Measurements from ENCODE around the gene PRPF38B. TPM values are rescaled to one million over a fixed set of nuclear protein-coding genes. Genes with fewer than 3 reads are reported as not detected.

PRPF38B gene
- total RNA-seq, 4 donors from 2014 or later: 13.8 to 17.1 (median 15.7) TPM

DNA sequence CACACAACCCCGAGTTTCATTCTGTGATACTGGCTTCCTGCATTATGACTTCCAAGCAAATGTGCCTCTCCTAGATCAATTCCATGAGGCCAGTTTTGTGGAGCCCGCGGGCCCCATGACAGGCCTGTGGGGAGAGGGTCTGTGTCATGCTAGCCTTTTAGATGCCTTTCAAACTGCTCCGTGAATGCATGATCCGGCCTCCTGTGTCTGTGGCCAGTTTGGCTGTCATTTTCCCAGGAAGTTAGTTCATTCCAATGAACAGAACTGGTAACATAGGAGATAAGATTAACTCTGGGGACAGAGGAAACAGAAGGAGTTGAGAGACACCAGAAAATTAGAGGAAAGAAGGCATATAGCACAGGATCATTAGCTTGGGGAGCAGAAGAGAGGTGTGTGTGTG lies 23.8 kb downstream of the PRPF38B start:
- Histone ChIP-seq H3K4me3 (no peak overlapping the region), H3K27me3 (peaks cover 0 to 3% (median 0%) of the 10 kb centered on the region in 3 donors), H3K4me1 (no peaks in the 10 kb centered on the region), H3K9me3 (no peaks in the 10 kb centered on the region), H3K27ac (no peak overlapping the region), H3K36me3 (no peaks in the 10 kb centered on the region)
- TF ChIP-seq, protein P1, sequence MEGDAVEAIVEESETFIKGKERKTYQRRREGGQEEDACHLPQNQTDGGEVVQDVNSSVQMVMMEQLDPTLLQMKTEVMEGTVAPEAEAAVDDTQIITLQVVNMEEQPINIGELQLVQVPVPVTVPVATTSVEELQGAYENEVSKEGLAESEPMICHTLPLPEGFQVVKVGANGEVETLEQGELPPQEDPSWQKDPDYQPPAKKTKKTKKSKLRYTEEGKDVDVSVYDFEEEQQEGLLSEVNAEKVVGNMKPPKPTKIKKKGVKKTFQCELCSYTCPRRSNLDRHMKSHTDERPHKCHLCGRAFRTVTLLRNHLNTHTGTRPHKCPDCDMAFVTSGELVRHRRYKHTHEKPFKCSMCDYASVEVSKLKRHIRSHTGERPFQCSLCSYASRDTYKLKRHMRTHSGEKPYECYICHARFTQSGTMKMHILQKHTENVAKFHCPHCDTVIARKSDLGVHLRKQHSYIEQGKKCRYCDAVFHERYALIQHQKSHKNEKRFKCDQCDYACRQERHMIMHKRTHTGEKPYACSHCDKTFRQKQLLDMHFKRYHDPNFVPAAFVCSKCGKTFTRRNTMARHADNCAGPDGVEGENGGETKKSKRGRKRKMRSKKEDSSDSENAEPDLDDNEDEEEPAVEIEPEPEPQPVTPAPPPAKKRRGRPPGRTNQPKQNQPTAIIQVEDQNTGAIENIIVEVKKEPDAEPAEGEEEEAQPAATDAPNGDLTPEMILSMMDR (IDR thresholded peaks at IDR 0.05 in 4 of 5, conservative IDR thresholded peaks at IDR 0.05 in 1 of 5): no peak
- no peak for TF ChIP-seq POLR2A (IDR thresholded peaks at IDR 0.05)
- DNase-seq (no peak), ATAC-seq (no peak)
- in situ Hi-C loops (cut with MboI; ENCODE audit: low sequenced_read_pairs in 4 of 4) (no loop called here), intact Hi-C loops (cut with DNase I; ENCODE audit: low total_unique reads) (no loop called here)

DNA sequence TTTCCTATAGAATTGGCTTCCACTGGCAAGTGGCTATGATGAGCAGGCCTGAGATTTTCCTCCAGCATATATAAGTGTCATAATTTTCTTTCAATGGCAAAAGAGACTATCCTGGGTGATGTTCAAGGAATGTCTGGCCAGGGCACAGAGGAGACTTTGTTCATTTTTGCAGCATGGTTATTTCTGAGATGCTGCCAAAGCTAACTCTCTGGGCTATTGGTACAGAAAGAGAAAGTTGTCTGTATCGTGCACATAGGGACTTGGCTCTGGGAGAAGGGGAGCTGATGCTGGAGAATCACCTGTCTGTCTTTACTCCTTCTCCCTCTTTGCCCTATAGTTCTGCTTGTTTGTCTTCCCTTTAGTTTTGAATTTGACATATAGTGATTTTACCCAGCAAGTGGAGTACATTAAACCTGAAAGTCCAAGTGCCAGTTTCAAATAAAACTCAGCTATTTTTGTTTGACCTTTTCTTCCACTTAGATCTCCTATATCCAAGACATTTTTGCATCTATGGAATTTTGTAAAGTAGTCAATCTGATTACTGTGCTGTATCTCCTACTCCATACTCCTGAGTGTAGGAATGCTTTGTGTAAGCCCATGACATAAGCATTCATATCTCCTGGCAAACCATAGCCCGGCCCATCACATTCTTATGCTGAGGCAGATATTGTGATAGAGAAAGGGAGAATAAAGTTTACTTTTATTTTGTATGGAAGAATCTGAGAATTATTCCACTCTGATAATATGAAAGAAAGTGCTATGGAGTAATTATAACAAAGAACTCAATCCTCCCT lies 24.5 kb downstream of the PRPF38B start:
- DNase-seq (no peak), ATAC-seq (no peak)
- no peak overlapping the region for H3K27ac ChIP-seq
- no peaks in the 10 kb centered on the region for H3K9me3 ChIP-seq
- H3K27me3 ChIP-seq: peaks cover 0 to 3% (median 0%) of the 10 kb centered on the region in 3 donors
- H3K4me1 ChIP-seq: no peaks in the 10 kb centered on the region
- intact Hi-C loops (cut with DNase I; ENCODE audit: low total_unique reads): no loop called here
- TF ChIP-seq, protein P1 (IDR thresholded peaks at IDR 0.05 in 4 of 5, conservative IDR thresholded peaks at IDR 0.05 in 1 of 5): no peak
- no peak for TF ChIP-seq POLR2A (IDR thresholded peaks at IDR 0.05)
- in situ Hi-C loops (cut with MboI; ENCODE audit: low sequenced_read_pairs in 4 of 4): no loop called here
- H3K4me3 ChIP-seq: no peak overlapping the region
- no peaks in the 10 kb centered on the region for H3K36me3 ChIP-seq

DNA sequence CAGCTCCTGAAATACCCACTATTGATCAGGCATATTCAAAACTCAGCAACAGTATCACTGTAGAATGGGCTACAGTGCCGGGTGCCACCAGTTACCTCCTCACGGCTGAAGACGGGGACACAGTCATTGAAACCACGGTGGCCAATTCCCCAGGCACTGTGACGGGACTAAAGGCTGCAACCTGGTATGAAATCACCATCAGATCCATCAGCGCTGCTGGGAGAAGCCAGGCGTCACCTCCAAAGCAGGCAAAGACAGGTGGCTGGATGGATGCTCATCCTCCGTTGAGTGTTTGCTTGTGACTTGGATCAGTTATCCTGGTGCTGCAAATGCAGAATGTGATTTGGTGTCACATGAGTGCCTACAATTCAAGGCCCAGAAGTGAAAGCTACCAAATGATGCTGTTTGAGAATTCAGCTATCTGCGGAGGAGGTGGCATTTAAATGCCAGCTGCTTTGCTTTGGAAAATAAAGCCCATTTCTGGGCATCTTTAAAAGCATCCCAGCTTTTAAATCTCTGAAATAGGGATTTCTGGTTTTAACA lies 25.7 kb downstream of the PRPF38B start:
- in situ Hi-C loops (cut with MboI; ENCODE audit: low sequenced_read_pairs in 4 of 4) (no loop called here), intact Hi-C loops (cut with DNase I; ENCODE audit: low total_unique reads) (no loop called here)
- ATAC-seq (no peak), DNase-seq (no peak)
- Histone ChIP-seq H3K27me3 (no peaks in the 10 kb centered on the region), H3K9me3 (no peaks in the 10 kb centered on the region), H3K4me3 (no peak overlapping the region), H3K36me3 (no peaks in the 10 kb centered on the region), H3K27ac (no peak overlapping the region), H3K4me1 (no peaks in the 10 kb centered on the region)
- TF ChIP-seq, protein P1 (IDR thresholded peaks at IDR 0.05 in 4 of 5, conservative IDR thresholded peaks at IDR 0.05 in 1 of 5): no peak
- TF ChIP-seq POLR2A (IDR thresholded peaks at IDR 0.05): no peak

DNA sequence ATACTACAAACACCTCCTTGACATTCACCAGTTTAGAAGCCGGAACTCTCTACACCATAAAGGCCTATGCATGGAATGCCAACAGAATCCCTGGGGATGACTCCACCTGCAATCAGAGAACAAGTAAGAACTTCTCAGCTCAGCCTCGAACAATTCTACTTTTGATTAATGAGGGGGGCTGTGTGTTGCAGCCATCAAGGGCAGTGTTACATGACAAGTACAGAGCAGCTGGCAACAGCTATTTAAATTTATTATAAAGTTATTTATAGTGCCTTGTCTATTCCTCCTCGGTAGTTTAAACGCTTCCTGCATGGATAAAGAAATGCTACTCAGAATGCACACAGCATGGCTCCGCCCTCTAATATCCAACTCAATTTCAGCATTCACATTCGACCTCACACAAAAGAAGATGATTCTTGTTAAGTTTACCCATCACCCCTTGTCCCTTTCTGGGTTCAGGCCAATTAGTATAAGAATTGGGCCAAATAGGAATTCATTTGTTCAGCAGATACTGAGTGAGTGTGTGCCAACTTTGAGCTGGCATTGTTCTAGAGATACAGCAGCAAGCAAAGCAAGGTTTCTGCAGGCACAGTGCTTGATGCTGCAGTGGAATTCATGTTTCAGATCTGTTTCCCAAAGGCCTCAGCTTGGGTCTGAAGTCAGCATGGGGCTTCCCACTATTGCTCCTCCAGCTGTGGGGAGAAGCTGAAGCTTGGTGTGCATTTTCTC lies 27.0 kb downstream of the PRPF38B start:
- intact Hi-C loops (cut with DNase I; ENCODE audit: low total_unique reads) (no loop called here), in situ Hi-C loops (cut with MboI; ENCODE audit: low sequenced_read_pairs in 4 of 4) (no loop called here)
- Histone ChIP-seq H3K27ac (no peak overlapping the region), H3K4me3 (no peak overlapping the region), H3K36me3 (no peaks in the 10 kb centered on the region), H3K9me3 (no peaks in the 10 kb centered on the region), H3K4me1 (no peaks in the 10 kb centered on the region), H3K27me3 (no peaks in the 10 kb centered on the region)
- ATAC-seq (no peak), DNase-seq (no peak)
- TF ChIP-seq, protein P1 (IDR thresholded peaks at IDR 0.05 in 4 of 5, conservative IDR thresholded peaks at IDR 0.05 in 1 of 5): no peak
- no peak for TF ChIP-seq POLR2A (IDR thresholded peaks at IDR 0.05)

Measured in gastrocnemius medialis (tissue), 4 donors.